MCF 10A (cell line): Measurements from ENCODE around the gene KCNJ1. TPM values are rescaled to one million over a fixed set of nuclear protein-coding genes. Genes with fewer than 3 reads are reported as not detected.

Experiments used
- Bru-seq: library from RNA; stranded (reverse); fragments of 400-500 nt; gene quantifications from one replicate; lab custom pipeline; 2021; lab: Mats Ljungman, UMichigan
- BruChase-seq, 2 experiments: library from RNA; stranded (reverse); fragments of 400-500 nt; gene quantifications; one replicate each; lab custom pipeline; 2021; lab: Mats Ljungman, UMichigan
- BruUV-seq: library from RNA; stranded (reverse); fragments of 400-500 nt; replicated peaks from 2 replicates; lab custom pipeline; 2021; lab: Mats Ljungman, UMichigan
- CTCF ChIA-PET: fragments of 300-600 bp; sonication (Branson Sonifier 250); formaldehyde crosslinking; extraction: SDS; loops from one replicate; lab custom pipeline; 2021; ENCODE audit warnings: antibody characterized with exemption, inconsistent platforms; lab: Yijun Ruan, JAX
- POLR2A ChIA-PET: fragments of 300-600, 350-650 bp; sonication (Branson Sonifier 250); formaldehyde crosslinking; extraction: SDS; loops from one replicate; lab custom pipeline; 2020; ENCODE audit warnings: antibody characterized with exemption, inconsistent platforms; lab: Yijun Ruan, JAX
- DNase-seq: peaks from one replicate; pipeline ENCODE4 v3.0.0-alpha.2; 2018; ENCODE audit not compliant: unreplicated experiment
- H3K27ac Mint-ChIP-seq: one replicate; pipeline ENCODE4 v1.8.0; 2022; ENCODE audit warnings: mild to moderate bottlenecking, low read depth, mixed read lengths; ENCODE audit not compliant: unreplicated experiment
- H3K27me3 Mint-ChIP-seq: one replicate; pipeline ENCODE4 v1.8.0; 2022; ENCODE audit warnings: mixed read lengths; ENCODE audit not compliant: insufficient read depth, unreplicated experiment
- H3K36me3 Mint-ChIP-seq: one replicate; pipeline ENCODE4 v1.8.0; 2022; ENCODE audit warnings: mild to moderate bottlenecking, moderate library complexity, mixed read lengths; ENCODE audit not compliant: insufficient read depth, unreplicated experiment
- H3K4me1 Mint-ChIP-seq: one replicate; pipeline ENCODE4 v1.8.0; 2022; ENCODE audit warnings: mixed read lengths; ENCODE audit not compliant: insufficient read depth, unreplicated experiment
- H3K4me3 Mint-ChIP-seq: one replicate; pipeline ENCODE4 v1.8.0; 2022; ENCODE audit warnings: mild to moderate bottlenecking, moderate library complexity, mixed read lengths; ENCODE audit not compliant: unreplicated experiment
- H3K9me3 Mint-ChIP-seq: one replicate; pipeline ENCODE4 v1.8.0; 2022; ENCODE audit warnings: mixed read lengths; ENCODE audit not compliant: unreplicated experiment
- CTCF ChIP-seq: fragments of 200-600 bp; IDR thresholded peaks from one replicate; pipeline ENCODE4 v1.8.0; 2022; ENCODE audit warnings: antibody characterized with exemption, mild to moderate bottlenecking; ENCODE audit not compliant: unreplicated experiment
- intact Hi-C: fragments of 100-400 bp; cut with micrococcal nuclease; formaldehyde crosslinking; loops from 2 replicates; pipeline ENCODE4 v1.14.1; 2022
- long read RNA-seq: library from polyadenylated mRNA; stranded (forward); transcript quantifications from one replicate; pipeline ENCODE4 v2.0.0, GENCODE V29; 2022
- total RNA-seq: library from RNA; stranded (reverse); gene quantifications from 2 replicates; pipeline ENCODE4 v1.2.3, GENCODE V29; 2022

KCNJ1 gene
- total RNA-seq = not detected in 2 replicates
- Bru-seq, nascent RNA = percentile 20 among the genes with signal in this experiment
- BruChase-seq, experiment 1, labeled RNA remaining after a 6-hour chase = percentile 32 among the genes with signal in this experiment
- percentile 28 among the genes with signal in this experiment for BruChase-seq, experiment 2, labeled RNA remaining after a 2-hour chase
- long read RNA-seq = 0 reads

GRCh38 chr11:128867277-128867676 lies at the start of gene KCNJ1:
Gene KCNJ1, minus strand, starts transcription at chr11:128867296. Its CDS starts 27,053 bp downstream, at chr11:128840243.
- CTCF ChIA-PET = interaction anchor here (1.5 kb wide), 1 partner anchor 18 kb away, joined by 6 read pairs; no protein-coding TSS in a partner anchor

DNA sequence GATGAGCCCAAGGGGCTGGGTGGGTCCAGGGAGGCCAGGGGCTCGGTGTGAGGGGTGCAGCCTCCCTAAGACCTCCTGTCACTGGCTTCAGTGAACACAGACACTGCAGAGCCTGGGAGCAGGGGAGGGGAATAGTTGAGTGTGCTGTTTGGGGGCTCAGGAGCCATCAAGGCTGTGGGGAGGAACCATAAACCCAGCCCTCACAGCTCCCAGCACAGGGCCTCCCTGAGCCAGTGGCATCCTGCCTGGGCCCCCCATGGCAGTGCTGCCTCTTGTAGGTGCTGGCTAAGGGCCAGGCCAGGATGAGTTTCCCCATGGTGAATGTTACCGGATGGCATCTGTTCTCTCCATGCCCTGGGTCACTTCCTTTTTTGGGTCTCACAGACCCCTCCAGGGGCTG lies 49.6 kb upstream of the KCNJ1 start:
- DNase-seq = no peak
- Mint-ChIP-seq H3K9me3 (peaks cover 10% of the 10 kb centered on the region), H3K27me3 (no peaks in the 10 kb centered on the region), H3K27ac (no peak overlapping the region), H3K4me3 (no peak overlapping the region), H3K4me1 (no peaks in the 10 kb centered on the region), H3K36me3 (no peaks in the 10 kb centered on the region)
- intact Hi-C loops = no loop called here
- no peak for TF ChIP-seq CTCF
- BruUV-seq = no TSS peak
- ChIA-PET POLR2A (interaction anchor here (1.3 kb wide), 1 partner anchor 9 kb away, joined by 4 read pairs; no protein-coding TSS in a partner anchor), CTCF (interaction anchor here (1.2 kb wide), 1 partner anchor 11 kb away, joined by 3 read pairs; no protein-coding TSS in a partner anchor)

More at GRCh38 chr11:128867277-128867676, at the start of gene KCNJ1:
- intact Hi-C loops = no loop called here
- H3K27ac Mint-ChIP-seq = no peak within 1 kb of the TSS
- H3K4me1 Mint-ChIP-seq = peaks cover 6% of the 10 kb centered on the region
- POLR2A ChIA-PET = no interaction called here
- H3K4me3 Mint-ChIP-seq = no peak within 1 kb of the TSS
- DNase-seq = no peak
- no peaks in the 10 kb centered on the region for H3K36me3 Mint-ChIP-seq
- no peak for TF ChIP-seq CTCF
- H3K9me3 Mint-ChIP-seq = no peaks in the 10 kb centered on the region
- H3K27me3 Mint-ChIP-seq = no peaks in the 10 kb centered on the region
- BruUV-seq = no TSS peak

DNA sequence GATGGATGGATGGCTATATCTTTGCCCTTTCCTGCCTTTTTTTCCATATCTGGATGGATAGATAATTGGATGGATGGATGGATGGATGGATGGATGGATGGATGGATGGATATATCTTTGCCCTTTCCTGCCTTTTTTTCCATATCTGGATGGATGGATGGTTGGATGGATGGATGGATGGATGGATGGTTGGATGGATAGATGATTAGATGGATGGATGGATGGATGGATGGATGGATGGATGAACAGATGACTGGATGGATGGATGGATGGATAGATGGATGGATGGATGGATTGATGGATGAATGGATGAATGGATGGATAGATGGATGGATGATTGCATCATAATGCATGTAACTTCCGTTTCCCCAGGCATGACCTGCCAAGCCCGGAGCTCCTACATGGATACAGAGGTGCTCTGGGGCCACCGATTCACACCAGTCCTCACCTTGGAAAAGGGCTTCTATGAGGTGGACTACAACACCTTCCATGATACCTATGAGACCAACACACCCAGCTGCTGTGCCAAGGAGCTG lies 49.0 kb upstream of the KCNJ1 start:
- H3K4me3 Mint-ChIP-seq = no peak overlapping the region
- no peaks in the 10 kb centered on the region for H3K27me3 Mint-ChIP-seq
- TF ChIP-seq CTCF = no peak
- CTCF ChIA-PET = no interaction called here
- no peaks in the 10 kb centered on the region for H3K36me3 Mint-ChIP-seq
- no peak overlapping the region for H3K27ac Mint-ChIP-seq
- BruUV-seq = no TSS peak
- no peak for DNase-seq
- no peaks in the 10 kb centered on the region for H3K4me1 Mint-ChIP-seq
- H3K9me3 Mint-ChIP-seq = peaks cover 10% of the 10 kb centered on the region
- POLR2A ChIA-PET = no interaction called here
- intact Hi-C loops = no loop called here

DNA sequence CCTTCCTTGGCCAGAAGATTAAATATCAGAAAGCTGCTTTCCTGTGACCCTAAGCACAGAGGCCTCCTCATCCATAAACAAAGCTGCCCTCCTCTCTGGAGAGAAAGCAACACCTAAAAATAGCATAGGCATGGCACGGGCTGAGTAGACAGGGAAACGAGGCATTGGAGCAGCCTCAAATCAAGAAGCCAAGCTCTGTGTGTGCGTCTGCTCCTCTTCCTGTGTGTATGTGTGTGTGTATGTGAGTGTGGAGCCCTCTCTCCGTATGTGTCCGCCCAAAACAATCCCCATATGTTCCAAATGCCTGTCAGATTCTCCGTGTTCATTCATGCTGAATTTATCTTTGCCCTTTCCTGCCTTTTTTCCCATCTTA lies 48.0 kb upstream of the KCNJ1 start:
- Mint-ChIP-seq H3K9me3 (peaks cover 10% of the 10 kb centered on the region), H3K4me3 (no peak overlapping the region), H3K27me3 (no peaks in the 10 kb centered on the region), H3K27ac (no peak overlapping the region), H3K4me1 (no peaks in the 10 kb centered on the region), H3K36me3 (no peaks in the 10 kb centered on the region)
- TF ChIP-seq CTCF = no peak
- ChIA-PET CTCF (interaction anchor here (0.9 to 1.3 kb wide), 2 partner anchors 9 to 30 kb away, joined by 3 read pairs; no protein-coding TSS in a partner anchor), POLR2A (no interaction called here)
- BruUV-seq = no TSS peak
- DNase-seq = no peak
- intact Hi-C loops = no loop called here
